ENCODE results near the gene C2orf68.

Gene C2orf68

DNA sequence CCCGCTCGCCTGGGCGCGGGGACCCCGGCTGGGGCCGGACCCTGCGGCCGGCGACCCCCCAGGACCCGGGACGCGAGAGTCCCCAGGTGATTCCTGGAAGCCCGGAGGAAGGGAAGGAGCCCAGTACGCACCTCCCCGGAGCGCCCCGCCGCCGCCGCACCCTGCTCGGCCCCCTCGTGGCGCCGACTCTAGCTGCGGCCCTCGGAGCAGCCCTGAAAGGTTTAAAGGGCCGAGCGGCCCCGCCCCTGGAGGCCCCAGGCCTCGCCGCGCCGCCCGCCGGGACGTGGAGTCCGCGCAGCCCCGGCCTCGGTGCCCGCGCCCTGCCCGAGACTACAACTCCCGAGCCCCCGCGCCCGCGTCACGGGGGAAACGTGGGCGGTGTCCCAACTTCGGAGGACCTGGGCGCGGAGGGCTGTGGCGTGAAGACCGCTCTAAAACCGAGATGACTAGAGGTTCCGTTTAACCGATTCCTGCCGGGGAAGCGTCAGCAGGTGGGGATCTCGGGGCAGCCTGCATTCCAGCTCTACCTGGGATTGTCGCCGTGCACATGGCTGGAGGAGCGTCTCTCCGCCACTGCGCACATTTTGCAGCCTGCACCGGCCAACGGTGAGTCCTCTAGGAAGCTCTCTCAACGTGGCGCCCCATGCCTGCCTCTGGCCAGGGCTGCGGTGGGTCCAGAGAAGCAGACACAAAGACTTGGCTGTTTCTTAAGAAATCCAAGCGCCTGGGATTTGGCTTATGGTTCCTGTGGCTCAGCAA lies 9.2 kb downstream of the C2orf68 start, which contains the start of gene TMEM150A:
TSS of gene TMEM150A (minus strand) at position 223 of the 759 bp plus-strand sequence. CDS start 750 bp downstream, outside the sequence.
- peak within 1 kb of the TSS; percentile 75 for H3K9ac ChIP-seq (ENCODE audit: low read length)
- H3K4me1 ChIP-seq (ENCODE audit: control insufficient read depth, insufficient read depth, low read length), result peaks cover 11% of the 10 kb centered on the region
- H3K36me3 ChIP-seq (ENCODE audit: control insufficient read depth, insufficient read depth, low read length), result peaks cover 7% of the 10 kb centered on the region

DNA sequence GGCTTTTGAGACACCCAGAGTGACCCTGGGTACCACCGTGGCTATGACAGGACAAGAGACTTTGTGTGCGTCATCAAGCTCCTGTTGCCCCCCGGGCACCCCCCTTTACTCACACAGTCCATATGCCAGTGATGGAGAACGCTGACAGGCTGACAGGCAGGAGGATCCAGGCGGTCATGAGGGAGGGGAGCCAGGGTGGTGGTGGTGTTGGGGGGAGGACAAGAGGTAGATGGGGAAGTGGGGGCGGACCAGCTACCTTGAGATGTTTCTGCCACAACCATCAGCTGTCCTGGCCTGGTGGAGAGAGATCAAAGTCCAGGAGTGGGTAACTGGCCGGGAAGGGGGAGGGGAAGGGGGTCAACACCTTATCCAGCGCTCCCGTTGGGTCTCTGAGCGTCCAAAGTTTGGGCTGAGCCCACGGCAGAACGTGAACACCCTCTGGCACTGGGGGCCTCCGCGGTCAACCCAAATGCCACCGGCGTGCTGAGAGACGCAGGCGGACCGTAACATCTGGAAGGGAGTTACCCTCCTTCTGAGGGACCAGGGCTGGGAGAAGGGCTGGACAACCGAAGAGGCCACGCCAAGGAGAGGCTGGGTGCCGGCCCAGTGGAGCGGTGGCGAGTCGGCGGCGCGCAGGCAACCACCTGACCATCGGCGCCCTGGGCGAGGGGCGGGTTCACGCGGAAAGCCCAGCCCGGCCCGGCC lies 9.9 kb downstream of the C2orf68 start:
- peak overlapping the region; percentile 19 for H3K9ac ChIP-seq (ENCODE audit: low read length)

More for the DNA sequence above, 9.2 kb downstream of the C2orf68 start, which contains the start of gene TMEM150A:
- Histone ChIP-seq H3K27ac (ENCODE audit: low read depth, low read length) (peak within 1 kb of the TSS; percentile 86), H3K27me3 (ENCODE audit: control insufficient read depth, insufficient read depth, low read length) (no peaks in the 10 kb centered on the region), H3K4me3 (ENCODE audit: low read length) (peak within 1 kb of the TSS; percentile 97)

DNA sequence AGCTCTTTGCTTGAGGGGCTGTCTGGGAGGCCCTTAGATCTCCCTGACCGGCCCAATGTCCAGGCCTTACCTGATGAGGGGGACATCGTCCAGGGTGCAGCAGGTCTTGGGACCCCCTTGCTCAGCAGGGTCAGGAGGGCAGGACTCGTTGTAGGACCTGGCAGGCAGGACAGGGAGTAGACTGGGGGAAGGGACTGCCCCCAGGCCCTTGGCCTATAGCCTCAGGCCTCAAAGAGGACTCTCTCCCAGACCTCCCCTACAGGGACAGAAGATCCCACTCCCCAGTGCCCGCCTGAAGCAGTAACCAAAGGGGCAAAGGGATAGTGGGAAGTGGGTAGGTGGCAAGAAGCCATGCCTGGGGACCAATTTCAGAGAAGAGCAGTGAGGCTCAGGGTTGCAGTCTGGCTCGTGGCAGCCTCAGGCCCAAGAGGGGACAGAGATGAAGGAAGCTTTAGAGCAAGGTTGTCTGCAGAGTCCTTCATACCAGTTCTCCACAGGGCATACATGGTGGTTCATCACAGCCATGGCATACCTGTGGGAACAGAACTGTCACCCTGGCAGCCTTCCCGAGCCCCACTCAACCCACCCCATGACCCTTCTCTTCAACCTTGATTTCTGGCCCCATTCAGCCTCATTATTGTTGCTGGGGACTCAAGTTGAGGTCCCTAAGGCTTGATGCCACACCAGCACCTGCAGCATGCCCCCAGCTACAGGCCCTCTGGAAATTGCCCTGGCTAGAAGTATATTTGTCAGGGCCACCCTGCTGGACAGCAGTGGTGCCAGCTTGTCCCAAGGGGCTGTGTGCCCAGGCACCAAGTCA lies 10.7 kb downstream of the C2orf68 start:
- Histone ChIP-seq H3K36me3 (ENCODE audit: control insufficient read depth, insufficient read depth, low read length) (peaks cover 7% of the 10 kb centered on the region), H3K27me3 (ENCODE audit: control insufficient read depth, insufficient read depth, low read length) (no peaks in the 10 kb centered on the region), H3K27ac (ENCODE audit: low read depth, low read length) (peak overlapping the region; percentile 86), H3K9ac (ENCODE audit: low read length) (peak overlapping the region; percentile 19), H3K4me1 (ENCODE audit: control insufficient read depth, insufficient read depth, low read length) (peaks cover 19% of the 10 kb centered on the region), H3K4me3 (ENCODE audit: low read length) (peak overlapping the region; percentile 61)

More for the DNA sequence above, 9.9 kb downstream of the C2orf68 start:
- Histone ChIP-seq H3K27ac (ENCODE audit: low read depth, low read length) (peak overlapping the region; percentile 86), H3K36me3 (ENCODE audit: control insufficient read depth, insufficient read depth, low read length) (peaks cover 7% of the 10 kb centered on the region), H3K4me3 (ENCODE audit: low read length) (peak overlapping the region; percentile 61), H3K27me3 (ENCODE audit: control insufficient read depth, insufficient read depth, low read length) (no peaks in the 10 kb centered on the region), H3K4me1 (ENCODE audit: control insufficient read depth, insufficient read depth, low read length) (peaks cover 11% of the 10 kb centered on the region)

DNA sequence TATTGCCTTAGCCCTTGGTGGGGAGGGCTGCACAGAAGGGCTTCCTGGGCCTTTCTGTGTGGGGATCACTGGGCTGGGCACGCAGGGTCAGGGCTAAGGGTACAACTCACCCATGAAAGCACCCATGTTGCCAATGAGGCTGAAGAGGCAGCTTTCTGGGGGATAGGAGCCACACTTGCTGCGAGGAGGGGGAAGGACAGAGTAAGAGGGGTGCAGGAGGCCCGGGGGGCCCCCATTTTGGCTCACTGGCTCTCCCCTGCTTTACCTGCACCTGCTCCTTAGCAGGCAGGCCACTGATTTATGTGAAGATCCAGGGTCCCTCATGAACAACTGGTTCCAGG lies 11.7 kb downstream of the C2orf68 start:
- H3K27ac ChIP-seq (ENCODE audit: low read depth, low read length), result no peak overlapping the region
- H3K36me3 ChIP-seq (ENCODE audit: control insufficient read depth, insufficient read depth, low read length), result peaks cover 7% of the 10 kb centered on the region
- no peaks in the 10 kb centered on the region for H3K27me3 ChIP-seq (ENCODE audit: control insufficient read depth, insufficient read depth, low read length)
- H3K9ac ChIP-seq (ENCODE audit: low read length), result no peak overlapping the region
- no peak overlapping the region for H3K4me3 ChIP-seq (ENCODE audit: low read length)
- H3K4me1 ChIP-seq (ENCODE audit: control insufficient read depth, insufficient read depth, low read length), result peaks cover 18% of the 10 kb centered on the region

DNA sequence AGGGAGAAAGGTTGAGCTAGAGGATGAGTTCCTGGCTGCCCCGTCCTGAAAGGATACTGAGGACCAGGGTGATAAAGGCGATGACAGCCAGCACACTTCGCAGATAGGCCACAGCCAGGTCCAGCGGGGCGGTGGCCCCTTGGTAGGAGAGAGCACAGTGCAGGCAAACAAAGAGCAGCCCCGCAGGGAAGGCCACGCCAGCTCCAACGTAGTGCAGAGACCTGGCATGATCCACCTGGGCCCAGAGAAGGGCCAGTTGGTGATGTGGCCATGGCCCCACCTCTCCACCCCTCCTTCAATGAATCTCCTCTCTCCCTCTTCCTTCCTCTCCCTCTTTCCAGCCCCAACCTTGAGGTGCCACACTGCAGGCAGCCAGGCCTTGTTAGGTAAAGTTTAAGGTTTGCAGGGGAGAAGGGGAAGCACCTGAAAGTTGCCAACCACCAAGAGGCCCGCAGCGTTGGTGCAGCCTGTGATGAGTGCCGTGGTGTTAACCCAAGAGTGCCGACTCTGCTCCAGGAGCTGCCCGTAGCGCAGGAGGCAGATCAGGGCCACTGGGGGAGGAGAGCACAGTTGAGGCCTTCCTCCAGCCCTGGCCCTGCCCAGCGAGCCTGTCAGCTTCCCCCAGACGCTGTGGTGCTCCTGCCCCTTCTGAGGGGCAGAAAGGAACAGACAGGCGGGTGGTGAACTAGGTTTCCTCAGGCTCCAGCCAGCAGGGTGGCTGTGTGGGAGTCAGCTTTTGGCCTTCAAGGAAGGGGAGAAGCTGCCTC lies 12.2 kb downstream of the C2orf68 start:
- H3K4me1 ChIP-seq (ENCODE audit: control insufficient read depth, insufficient read depth, low read length), result peaks cover 21% of the 10 kb centered on the region
- no peak overlapping the region for H3K9ac ChIP-seq (ENCODE audit: low read length)
- H3K27me3 ChIP-seq (ENCODE audit: control insufficient read depth, insufficient read depth, low read length), result no peaks in the 10 kb centered on the region
- H3K36me3 ChIP-seq (ENCODE audit: control insufficient read depth, insufficient read depth, low read length), result peaks cover 7% of the 10 kb centered on the region
- no peak overlapping the region for H3K4me3 ChIP-seq (ENCODE audit: low read length)
- no peak overlapping the region for H3K27ac ChIP-seq (ENCODE audit: low read depth, low read length)

DNA sequence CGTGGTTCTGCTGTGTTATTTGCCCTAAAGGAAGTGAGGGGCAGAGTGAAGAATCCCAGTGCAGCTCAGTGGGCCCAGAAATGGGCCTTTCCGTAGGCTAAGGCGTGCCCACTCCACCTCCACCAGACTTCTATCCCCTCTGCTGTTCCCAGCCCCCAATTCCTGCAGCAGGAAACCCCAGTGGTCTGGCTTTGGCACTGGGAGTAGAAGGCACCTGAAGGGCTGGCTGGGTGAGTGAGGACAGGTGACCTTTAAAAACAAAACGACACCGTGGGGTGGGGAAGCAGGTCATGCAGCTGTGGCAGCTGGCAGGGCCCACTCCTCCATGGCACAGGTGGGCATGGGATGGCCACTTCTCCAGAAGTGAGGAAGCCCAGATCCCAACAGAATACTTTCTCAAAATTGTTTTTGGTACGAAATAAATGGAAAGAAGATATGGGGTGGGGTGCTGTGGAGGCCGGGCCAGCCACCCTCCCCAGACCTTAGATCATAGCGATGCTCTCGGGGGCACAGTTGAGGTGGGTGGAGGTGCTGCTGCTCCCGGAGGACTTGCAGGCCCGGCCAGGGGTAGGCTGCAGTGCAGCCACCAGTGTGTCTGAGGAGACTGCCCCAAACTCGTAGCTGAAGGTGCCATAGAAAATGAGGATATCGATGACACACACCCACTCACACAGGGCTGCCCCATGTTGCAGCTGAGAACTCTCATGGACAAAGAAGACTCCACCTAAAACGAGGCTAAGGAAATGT lies 13.1 kb downstream of the C2orf68 start:
- no peak overlapping the region for H3K27ac ChIP-seq (ENCODE audit: low read depth, low read length)
- no peak overlapping the region for H3K4me3 ChIP-seq (ENCODE audit: low read length)
- no peak overlapping the region for H3K9ac ChIP-seq (ENCODE audit: low read length)
- no peaks in the 10 kb centered on the region for H3K27me3 ChIP-seq (ENCODE audit: control insufficient read depth, insufficient read depth, low read length)
- H3K4me1 ChIP-seq (ENCODE audit: control insufficient read depth, insufficient read depth, low read length), result peaks cover 19% of the 10 kb centered on the region
- peaks cover 7% of the 10 kb centered on the region for H3K36me3 ChIP-seq (ENCODE audit: control insufficient read depth, insufficient read depth, low read length)

DNA sequence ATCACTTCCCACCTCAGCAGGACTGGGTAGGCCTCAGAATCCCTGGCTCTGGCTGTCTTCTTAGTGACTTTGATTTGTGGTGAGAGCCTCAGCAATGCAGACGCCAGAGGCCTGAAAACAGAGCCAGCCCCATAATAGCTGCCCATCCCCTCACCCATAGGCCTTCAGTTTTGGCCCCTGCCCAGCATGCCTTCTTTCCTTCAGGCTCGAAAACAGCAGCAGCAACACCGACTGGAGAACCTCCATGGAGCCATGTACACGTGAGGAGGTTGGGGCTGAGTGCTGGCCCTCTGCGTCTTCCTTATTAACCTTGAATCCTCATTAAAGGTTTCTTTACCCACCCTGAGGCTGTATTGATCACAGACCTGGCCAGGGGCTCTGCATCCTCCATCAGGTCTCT lies 14.6 kb downstream of the C2orf68 start:
- Histone ChIP-seq H3K27ac (ENCODE audit: low read depth, low read length) (no peak overlapping the region), H3K4me3 (ENCODE audit: low read length) (no peak overlapping the region), H3K36me3 (ENCODE audit: control insufficient read depth, insufficient read depth, low read length) (peaks cover 7% of the 10 kb centered on the region), H3K9ac (ENCODE audit: low read length) (no peak overlapping the region), H3K27me3 (ENCODE audit: control insufficient read depth, insufficient read depth, low read length) (no peaks in the 10 kb centered on the region), H3K4me1 (ENCODE audit: control insufficient read depth, insufficient read depth, low read length) (peaks cover 18% of the 10 kb centered on the region)

DNA sequence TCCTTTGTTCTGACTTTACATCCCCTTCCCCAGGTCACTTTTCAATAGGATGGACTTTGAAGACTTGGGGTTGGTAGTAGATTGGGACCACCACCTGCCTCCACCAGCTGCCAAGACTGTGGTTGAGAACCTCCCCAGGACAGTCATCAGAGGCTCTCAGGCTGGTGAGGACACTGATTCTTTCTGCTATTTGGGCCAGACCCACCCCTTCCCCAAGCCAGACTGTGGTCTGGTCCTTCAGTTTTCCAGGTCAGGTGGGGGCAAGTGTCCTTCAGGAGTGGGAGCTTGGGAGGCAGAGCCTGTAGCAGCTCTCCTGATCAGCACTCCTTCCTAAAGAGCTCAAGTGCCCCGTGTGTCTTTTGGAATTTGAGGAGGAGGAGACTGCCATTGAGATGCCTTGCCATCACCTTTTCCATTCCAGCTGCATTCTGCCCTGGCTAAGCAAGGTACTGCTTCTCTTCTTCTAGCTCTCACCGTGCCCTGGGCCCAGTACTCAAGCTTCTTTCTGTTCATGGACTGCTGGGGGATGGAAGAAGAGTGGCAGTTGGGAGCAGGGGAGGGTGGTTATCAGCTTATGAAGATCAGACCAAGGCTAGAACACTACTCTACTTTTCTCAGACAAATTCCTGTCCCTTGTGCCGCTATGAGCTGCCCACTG lies 15.3 kb downstream of the C2orf68 start:
- Histone ChIP-seq H3K36me3 (ENCODE audit: control insufficient read depth, insufficient read depth, low read length) (peaks cover 7% of the 10 kb centered on the region), H3K27me3 (ENCODE audit: control insufficient read depth, insufficient read depth, low read length) (no peaks in the 10 kb centered on the region), H3K4me1 (ENCODE audit: control insufficient read depth, insufficient read depth, low read length) (peaks cover 18% of the 10 kb centered on the region), H3K4me3 (ENCODE audit: low read length) (peak overlapping the region; percentile 94), H3K9ac (ENCODE audit: low read length) (peak overlapping the region; percentile 87), H3K27ac (ENCODE audit: low read depth, low read length) (peak overlapping the region; percentile 94)

DNA sequence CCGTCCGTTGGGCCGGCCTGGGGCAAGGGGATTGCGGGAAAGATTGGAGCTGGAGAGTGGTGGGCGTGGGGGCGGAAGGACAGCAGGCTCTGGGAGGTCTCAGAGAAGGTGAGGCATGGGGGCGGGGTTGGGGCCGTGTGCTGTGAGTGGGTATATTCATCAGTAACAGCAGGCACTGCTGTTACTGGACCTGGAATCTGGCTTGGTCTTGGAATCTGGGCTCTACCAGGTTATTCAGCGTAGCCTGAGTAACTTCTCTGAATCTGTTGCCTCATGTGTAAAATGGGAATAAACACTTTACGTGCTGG lies 15.9 kb downstream of the C2orf68 start:
- Histone ChIP-seq H3K4me3 (ENCODE audit: low read length) (peak overlapping the region; percentile 94), H3K9ac (ENCODE audit: low read length) (peak overlapping the region; percentile 87), H3K36me3 (ENCODE audit: control insufficient read depth, insufficient read depth, low read length) (peaks cover 7% of the 10 kb centered on the region), H3K27me3 (ENCODE audit: control insufficient read depth, insufficient read depth, low read length) (no peaks in the 10 kb centered on the region), H3K4me1 (ENCODE audit: control insufficient read depth, insufficient read depth, low read length) (peaks cover 18% of the 10 kb centered on the region), H3K27ac (ENCODE audit: low read depth, low read length) (peak overlapping the region; percentile 94)

DNA sequence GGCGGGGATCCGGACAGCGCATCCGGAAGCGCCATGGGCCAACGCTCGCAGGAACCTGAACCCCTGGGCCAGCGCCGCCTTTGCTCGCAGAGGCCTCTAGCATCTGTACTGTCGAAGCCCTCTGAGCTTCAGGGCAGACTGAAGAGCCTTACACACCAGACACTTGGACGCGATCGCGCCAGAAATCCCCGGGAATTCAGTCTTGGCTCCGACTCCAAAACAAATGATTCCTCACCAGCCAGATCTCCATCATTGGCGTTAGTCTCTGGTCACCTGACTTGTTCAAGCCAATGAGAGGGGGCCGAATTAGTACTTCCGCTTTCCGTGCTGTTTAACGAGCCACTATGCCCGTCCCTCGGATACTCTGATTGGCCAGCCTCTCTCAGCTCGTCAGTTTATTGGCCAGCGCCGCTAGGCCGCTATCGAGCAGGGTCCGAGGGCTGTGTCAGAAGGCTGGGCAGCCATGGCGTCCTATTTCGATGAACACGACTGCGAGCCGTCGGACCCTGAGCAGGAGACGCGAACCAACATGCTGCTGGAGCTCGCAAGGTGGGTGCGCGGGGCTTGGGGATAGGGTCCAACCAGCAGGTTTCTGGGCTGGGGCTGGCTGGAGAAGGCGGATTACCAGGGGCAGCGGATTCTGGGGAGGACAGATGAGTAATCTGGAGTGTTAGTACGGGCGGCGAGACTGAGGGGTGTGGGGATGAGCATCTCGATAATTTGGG lies 16.4 kb downstream of the C2orf68 start, which contains the start of gene RNF181:
TSS of gene RNF181 (plus strand) at position 445 of the 725 bp plus-strand sequence. CDS start at position 464, 19 bp downstream.
- H3K36me3 ChIP-seq (ENCODE audit: control insufficient read depth, insufficient read depth, low read length), result peaks cover 7% of the 10 kb centered on the region
- peaks cover 18% of the 10 kb centered on the region for H3K4me1 ChIP-seq (ENCODE audit: control insufficient read depth, insufficient read depth, low read length)
- peak within 1 kb of the TSS; percentile 94 for H3K27ac ChIP-seq (ENCODE audit: low read depth, low read length)
- H3K4me3 ChIP-seq (ENCODE audit: low read length), result peak within 1 kb of the TSS; percentile 94
- H3K9ac ChIP-seq (ENCODE audit: low read length), result peak within 1 kb of the TSS; percentile 87
- H3K27me3 ChIP-seq (ENCODE audit: control insufficient read depth, insufficient read depth, low read length), result no peaks in the 10 kb centered on the region
